Hindlimb muscle (tissue), 1 donor: ENCODE results near the gene NFE2. TPM values are rescaled to one million over a fixed set of nuclear protein-coding genes. Genes with fewer than 3 reads are reported as not detected.
"Not testable (repeated sequence)": the region's sequence is repeated elsewhere in the genome, so short reads cannot be mapped to it uniquely, and the experiment has no call there.

ENCODE experiments used
- DNase-seq: peaks from one replicate; pipeline ENCODE4 v3.0.0-alpha.2; 2013
- polyA plus RNA-seq: library from polyadenylated mRNA; unstranded; fragments of 120-200 nt; gene quantifications from one replicate; pipeline ENCODE4 v1.2.1, GENCODE V29; 2013; ENCODE audit not compliant: insufficient read length

The NFE2 gene
- polyA plus RNA-seq, 1 donor, result 1.7 TPM

GRCh38 chr12:54306925-54307741 is 6.3 kb upstream of the NFE2 start:
- peak; percentile 31 for DNase-seq

- DNase-seq, result no peak
Measured at GRCh38 chr12:54304187-54304810, 3.5 kb upstream of the NFE2 start.

- DNase-seq, result no peak
Measured at GRCh38 chr12:54303640-54304039, 2.8 kb upstream of the NFE2 start.

GRCh38 chr12:54301428-54302048 is 723 bp upstream of the NFE2 start:
- no peak for DNase-seq

- DNase-seq, result no peak
Measured at GRCh38 chr12:54300225-54300731, 537 bp downstream of the NFE2 start.

GRCh38 chr12:54299515-54300224 is 1.1 kb downstream of the NFE2 start:
- no peak for DNase-seq

- no peak for DNase-seq
Measured at GRCh38 chr12:54298904-54299303, 1.9 kb downstream of the NFE2 start.

GRCh38 chr12:54296393-54297099 is 4.3 kb downstream of the NFE2 start:
- no peak for DNase-seq

- no peak for DNase-seq
Measured at GRCh38 chr12:54294953-54295566, 5.8 kb downstream of the NFE2 start.

GRCh38 chr12:54294152-54294952 is 6.5 kb downstream of the NFE2 start:
- DNase-seq, result no peak

- DNase-seq, result no peak
Measured at GRCh38 chr12:54292931-54293241, 7.9 kb downstream of the NFE2 start.

- DNase-seq, result no peak
Measured at GRCh38 chr12:54292083-54292930, 8.5 kb downstream of the NFE2 start.

GRCh38 chr12:54287261-54288157 is 13.3 kb downstream of the NFE2 start:
- DNase-seq, result peak; percentile 38

- no peak for DNase-seq
Measured at GRCh38 chr12:54286042-54287030, 14.5 kb downstream of the NFE2 start.

- no peak for DNase-seq
Measured at GRCh38 chr12:54285150-54286041, 15.4 kb downstream of the NFE2 start.

GRCh38 chr12:54284070-54284780 is 16.6 kb downstream of the NFE2 start:
- not testable (repeated sequence) for DNase-seq
